ENCODE results near the gene IGSF3.
"Not testable (repeated sequence)": the region's sequence is repeated elsewhere in the genome, so short reads cannot be mapped to it uniquely, and the experiment has no call there.

IGSF3 gene

GRCh38 chr1:116595065-116595840 lies 72.3 kb downstream of the IGSF3 start:
- DNase-seq: peak; percentile 12

GRCh38 chr1:116593977-116594376 lies 73.6 kb downstream of the IGSF3 start:
- not testable (repeated sequence) for DNase-seq

GRCh38 chr1:116593401-116593800 lies 74.1 kb downstream of the IGSF3 start:
- DNase-seq: not testable (repeated sequence)

GRCh38 chr1:116591951-116592605 lies 75.5 kb downstream of the IGSF3 start:
- DNase-seq: not testable (repeated sequence)

GRCh38 chr1:116591006-116591950 lies 76.3 kb downstream of the IGSF3 start:
- not testable (repeated sequence) for DNase-seq

GRCh38 chr1:116590359-116591005 lies 77.1 kb downstream of the IGSF3 start:
- not testable (repeated sequence) for DNase-seq

GRCh38 chr1:116589101-116589735 lies 78.3 kb downstream of the IGSF3 start:
- not testable (repeated sequence) for DNase-seq

GRCh38 chr1:116587501-116588227 lies 79.9 kb downstream of the IGSF3 start:
- no peak for DNase-seq

GRCh38 chr1:116586741-116587143 lies 80.8 kb downstream of the IGSF3 start:
- DNase-seq: peak; percentile 30

- DNase-seq: no peak
Observed at GRCh38 chr1:116585886-116586285, 81.6 kb downstream of the IGSF3 start.

GRCh38 chr1:116581323-116581885 lies 86.1 kb downstream of the IGSF3 start:
- no peak for DNase-seq

GRCh38 chr1:116580446-116581322 lies 86.8 kb downstream of the IGSF3 start:
- no peak for DNase-seq

- no peak for DNase-seq
Observed at GRCh38 chr1:116579259-116579875, 88.2 kb downstream of the IGSF3 start.

- no peak for DNase-seq
Observed at GRCh38 chr1:116578581-116578980, 89.0 kb downstream of the IGSF3 start.

- no peak for DNase-seq
Observed at GRCh38 chr1:116577759-116578314, 89.7 kb downstream of the IGSF3 start.

GRCh38 chr1:116574581-116575291 lies 92.8 kb downstream of the IGSF3 start:
- DNase-seq: peak; percentile 51

- no peak for DNase-seq
Observed at GRCh38 chr1:116573431-116574095, 94.0 kb downstream of the IGSF3 start.

Measured in NCI-H146 (cell line).